Naive B cell (primary cell): ENCODE measurements around the gene SPCS3. TPM values are rescaled to one million over a fixed set of nuclear protein-coding genes. Genes with fewer than 3 reads are reported as not detected.
"Not testable (repeated sequence)": the region's sequence is repeated elsewhere in the genome, so short reads cannot be mapped to it uniquely, and the experiment has no call there.

Experiments
- ATAC-seq, 2 donors: fragments of 150-1000 bp; cut with Tn5 transposase; 2 replicates each; pipeline ENCODE4 v1.10.0; 2021; ENCODE audit warnings: low read depth in 2 of 2, mild to moderate bottlenecking in 2 of 2, moderate library complexity in 2 of 2
- DNase-seq: peaks from one replicate; pipeline ENCODE4 v3.0.0; 2022
- H3K27ac Mint-ChIP-seq, 6 donors: one replicate each; pipeline ENCODE4 v1.8.0; 2020 to 2022; ENCODE audit warnings: mild to moderate bottlenecking in 6 of 6, mixed read lengths in 6 of 6, moderate library complexity in 5 of 6, inconsistent platforms in 2 of 6
- H3K27me3 Mint-ChIP-seq, 3 donors: one replicate each; pipeline ENCODE4 v1.8.0; 2021 to 2022; ENCODE audit warnings: mixed read lengths in 3 of 3, mild to moderate bottlenecking in 1 of 3
- H3K36me3 Mint-ChIP-seq, 2 donors: one replicate each; pipeline ENCODE4 v1.8.0; 2020 to 2022; ENCODE audit warnings: mixed read lengths in 2 of 2, inconsistent platforms in 1 of 2, mild to moderate bottlenecking in 1 of 2
- H3K4me1 Mint-ChIP-seq, 3 donors: one replicate each; pipeline ENCODE4 v1.8.0; 2020 to 2022; ENCODE audit warnings: mixed read lengths in 3 of 3, inconsistent platforms in 1 of 3, mild to moderate bottlenecking in 1 of 3, moderate library complexity in 1 of 3
- H3K4me3 Mint-ChIP-seq, 8 donors: one replicate each; pipeline ENCODE4 v1.8.0; 2020 to 2022; ENCODE audit warnings: mild to moderate bottlenecking in 8 of 8, mixed read lengths in 8 of 8, moderate library complexity in 8 of 8, inconsistent platforms in 2 of 8
- H3K9me3 Mint-ChIP-seq, 7 donors: one replicate each; pipeline ENCODE4 v1.8.0; 2020 to 2022; ENCODE audit warnings: mixed read lengths in 7 of 7, mild to moderate bottlenecking in 5 of 7, inconsistent platforms in 2 of 7, moderate library complexity in 1 of 7
- polyA plus RNA-seq, 6 donors: library from polyadenylated mRNA; unstranded; fragments of 300-500 nt; fragmentation: Illumina TruSeq; gene quantifications; one replicate each; pipeline ENCODE4 v1.2.3, GENCODE V29; 2021; ENCODE audit warnings: low read depth in 6 of 6

Gene SPCS3
- polyA plus RNA-seq, 6 donors from 2014 or later, result 32.8 to 56.8 (median 38.0) TPM

GRCh38 chr4:176290520-176290919 lies 29.2 kb upstream of the SPCS3 start:
- H3K4me1 Mint-ChIP-seq, result no peaks in the 10 kb centered on the region
- H3K27ac Mint-ChIP-seq, result no peak overlapping the region
- no peaks in the 10 kb centered on the region for H3K9me3 Mint-ChIP-seq
- peaks cover 4 to 12% (median 4%) of the 10 kb centered on the region in 3 donors for H3K27me3 Mint-ChIP-seq
- no peaks in the 10 kb centered on the region for H3K36me3 Mint-ChIP-seq
- ATAC-seq, result no peak
- DNase-seq, result no peak
- no peak overlapping the region for H3K4me3 Mint-ChIP-seq

- Mint-ChIP-seq H3K27me3 (peaks cover 4 to 12% (median 4%) of the 10 kb centered on the region in 3 donors), H3K4me1 (no peaks in the 10 kb centered on the region), H3K27ac (no peak overlapping the region), H3K9me3 (no peaks in the 10 kb centered on the region), H3K36me3 (no peaks in the 10 kb centered on the region), H3K4me3 (no peak overlapping the region)
- no peak for ATAC-seq
- DNase-seq, result no peak
These were observed 28.0 kb upstream of the SPCS3 start for GRCh38 chr4:176291748-176292147.

- Mint-ChIP-seq H3K4me1 (no peaks in the 10 kb centered on the region), H3K27me3 (peaks cover 4 to 12% (median 4%) of the 10 kb centered on the region in 3 donors), H3K4me3 (no peak overlapping the region), H3K9me3 (no peaks in the 10 kb centered on the region), H3K27ac (no peak overlapping the region), H3K36me3 (no peaks in the 10 kb centered on the region)
- ATAC-seq (no peak), DNase-seq (no peak)
These were observed 26.8 kb upstream of the SPCS3 start for GRCh38 chr4:176292920-176293319.

GRCh38 chr4:176293660-176294059 lies 26.1 kb upstream of the SPCS3 start:
- H3K27me3 Mint-ChIP-seq, result peaks cover 3 to 12% (median 4%) of the 10 kb centered on the region in 3 donors
- H3K36me3 Mint-ChIP-seq, result no peaks in the 10 kb centered on the region
- ATAC-seq, result no peak
- DNase-seq, result no peak
- no peaks in the 10 kb centered on the region for H3K9me3 Mint-ChIP-seq
- no peak overlapping the region for H3K27ac Mint-ChIP-seq
- H3K4me1 Mint-ChIP-seq, result no peaks in the 10 kb centered on the region
- no peak overlapping the region for H3K4me3 Mint-ChIP-seq

- H3K36me3 Mint-ChIP-seq, ATAC-seq, H3K27me3 Mint-ChIP-seq, DNase-seq, H3K9me3 Mint-ChIP-seq, H3K4me3 Mint-ChIP-seq, H3K4me1 Mint-ChIP-seq, H3K27ac Mint-ChIP-seq: not testable (repeated sequence)
These were observed 23.9 kb upstream of the SPCS3 start for GRCh38 chr4:176295907-176296306.

GRCh38 chr4:176298664-176299063 lies 21.1 kb upstream of the SPCS3 start:
- no peak overlapping the region for H3K4me3 Mint-ChIP-seq
- H3K4me1 Mint-ChIP-seq, result no peaks in the 10 kb centered on the region
- ATAC-seq (no peak), DNase-seq (no peak)
- no peaks in the 10 kb centered on the region for H3K36me3 Mint-ChIP-seq
- H3K27me3 Mint-ChIP-seq, result peaks cover 1 to 10% (median 9%) of the 10 kb centered on the region in 3 donors
- no peaks in the 10 kb centered on the region for H3K9me3 Mint-ChIP-seq
- no peak overlapping the region for H3K27ac Mint-ChIP-seq

- Mint-ChIP-seq H3K36me3 (no peaks in the 10 kb centered on the region), H3K27ac (no peak overlapping the region), H3K4me1 (no peaks in the 10 kb centered on the region), H3K4me3 (no peak overlapping the region), H3K9me3 (no peaks in the 10 kb centered on the region), H3K27me3 (peaks cover 8 to 22% (median 18%) of the 10 kb centered on the region in 3 donors)
- DNase-seq, result no peak
- no peak for ATAC-seq
These were observed 19.7 kb upstream of the SPCS3 start for GRCh38 chr4:176300036-176300435.

GRCh38 chr4:176300565-176300964 lies 19.2 kb upstream of the SPCS3 start:
- ATAC-seq (no peak), DNase-seq (no peak)
- H3K4me1 Mint-ChIP-seq, result no peaks in the 10 kb centered on the region
- no peaks in the 10 kb centered on the region for H3K9me3 Mint-ChIP-seq
- no peaks in the 10 kb centered on the region for H3K36me3 Mint-ChIP-seq
- H3K4me3 Mint-ChIP-seq, result no peak overlapping the region
- H3K27ac Mint-ChIP-seq, result no peak overlapping the region
- peaks cover 8 to 26% (median 23%) of the 10 kb centered on the region in 3 donors for H3K27me3 Mint-ChIP-seq

- H3K4me1 Mint-ChIP-seq, result no peaks in the 10 kb centered on the region
- DNase-seq (no peak), ATAC-seq (no peak)
- H3K36me3 Mint-ChIP-seq, result no peaks in the 10 kb centered on the region
- no peak overlapping the region for H3K4me3 Mint-ChIP-seq
- no peak overlapping the region for H3K27ac Mint-ChIP-seq
- no peaks in the 10 kb centered on the region for H3K9me3 Mint-ChIP-seq
- H3K27me3 Mint-ChIP-seq, result peaks cover 19 to 35% (median 31%) of the 10 kb centered on the region in 3 donors
These were observed 17.2 kb upstream of the SPCS3 start for GRCh38 chr4:176302283-176303275.

- Mint-ChIP-seq H3K4me3 (no peak overlapping the region), H3K27ac (peak overlapping the region in 1 of 6 donors; percentile 87), H3K36me3 (no peaks in the 10 kb centered on the region), H3K9me3 (no peaks in the 10 kb centered on the region), H3K4me1 (peaks cover 0 to 3% (median 0%) of the 10 kb centered on the region in 3 donors), H3K27me3 (peaks cover 21 to 39% (median 33%) of the 10 kb centered on the region in 3 donors)
- DNase-seq (no peak), ATAC-seq (no peak)
These were observed 15.8 kb upstream of the SPCS3 start for GRCh38 chr4:176303938-176304337.

GRCh38 chr4:176306837-176307665 lies 12.7 kb upstream of the SPCS3 start:
- Mint-ChIP-seq H3K27me3 (peaks cover 21 to 39% (median 33%) of the 10 kb centered on the region in 3 donors), H3K27ac (peak overlapping the region in 1 of 6 donors; percentile 5), H3K9me3 (no peaks in the 10 kb centered on the region), H3K4me1 (peaks cover 0 to 3% (median 2%) of the 10 kb centered on the region in 3 donors), H3K36me3 (no peaks in the 10 kb centered on the region), H3K4me3 (no peak overlapping the region)
- DNase-seq (no peak), ATAC-seq (no peak)

- peaks cover 0 to 3% (median 2%) of the 10 kb centered on the region in 3 donors for H3K4me1 Mint-ChIP-seq
- no peaks in the 10 kb centered on the region for H3K9me3 Mint-ChIP-seq
- no peak for ATAC-seq
- H3K4me3 Mint-ChIP-seq, result no peak overlapping the region
- H3K27me3 Mint-ChIP-seq, result peaks cover 21 to 39% (median 33%) of the 10 kb centered on the region in 3 donors
- H3K27ac Mint-ChIP-seq, result peak overlapping the region in 1 of 6 donors; percentile 5
- no peaks in the 10 kb centered on the region for H3K36me3 Mint-ChIP-seq
- DNase-seq, result no peak
These were observed 12.2 kb upstream of the SPCS3 start for GRCh38 chr4:176307666-176307930.

- Mint-ChIP-seq H3K9me3 (no peaks in the 10 kb centered on the region), H3K36me3 (no peaks in the 10 kb centered on the region), H3K27me3 (peaks cover 21 to 30% (median 27%) of the 10 kb centered on the region in 3 donors), H3K4me1 (peaks cover 0 to 3% (median 2%) of the 10 kb centered on the region in 3 donors), H3K4me3 (no peak overlapping the region), H3K27ac (no peak overlapping the region)
- ATAC-seq (no peak), DNase-seq (no peak)
These were observed 11.3 kb upstream of the SPCS3 start for GRCh38 chr4:176308441-176308840.
